HS-5 (cell line): ENCODE measurements around the gene ZNF93.
A peak's percentile ranks its signal among the peaks of the same experiment; 100 is the strongest.
"Not testable (repeated sequence)": the region's sequence is repeated elsewhere in the genome, so short reads cannot be mapped to it uniquely, and the experiment has no call there.

Experiments used
- DNase-seq: peaks from one replicate; pipeline ENCODE4 v3.0.0-alpha.2; 2012; ENCODE audit warnings: low read depth

ZNF93 gene

GRCh38 chr19:19900729-19901444, at the start of gene ZNF93:
Gene ZNF93 (plus strand): TSS chr19:19900946. CDS start chr19:19901089, 143 bp downstream.
- peak; percentile 93 for DNase-seq

DNA sequence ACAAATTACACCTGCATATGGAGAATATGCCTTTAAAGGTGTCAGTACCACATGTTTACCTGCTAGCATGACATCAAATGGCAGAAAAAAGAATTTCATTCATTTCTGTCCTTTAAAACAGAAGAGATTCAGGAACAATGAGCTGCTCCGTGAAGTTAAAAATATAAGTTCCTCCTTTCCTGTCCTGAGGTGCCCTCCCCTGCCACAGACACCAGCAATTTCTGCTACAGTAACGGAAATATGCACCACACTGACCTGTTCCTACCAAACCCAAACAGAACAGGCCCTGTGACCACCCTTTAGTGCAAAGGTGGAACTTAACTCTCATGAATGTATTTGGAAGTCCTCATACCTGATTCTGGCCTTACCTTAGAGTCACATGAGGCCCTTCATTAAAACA, 49.0 kb upstream of the ZNF93 start:
- not testable (repeated sequence) for DNase-seq

DNA sequence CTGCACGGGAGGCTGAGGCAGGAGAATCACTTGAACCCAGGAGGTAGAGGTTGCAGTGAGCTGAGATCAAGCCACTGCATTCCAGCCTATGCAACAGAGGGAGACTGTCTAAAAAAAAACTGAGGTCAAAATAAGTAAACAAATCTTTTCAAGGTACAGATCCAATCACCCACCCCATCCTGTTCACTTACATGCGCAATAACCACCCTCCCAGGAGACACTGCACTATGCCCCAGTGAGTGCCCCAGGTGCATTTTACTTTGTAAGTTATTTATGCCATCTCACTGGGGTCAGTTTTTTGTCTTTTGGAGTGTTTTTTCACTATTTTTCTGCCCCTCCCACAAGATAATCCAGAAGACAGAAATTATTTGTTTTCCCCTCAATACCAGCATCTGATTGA, 42.0 kb upstream of the ZNF93 start:
- DNase-seq, result no peak

GRCh38 chr19:19860756-19861390, 39.9 kb upstream of the ZNF93 start:
- no peak for DNase-seq

DNA sequence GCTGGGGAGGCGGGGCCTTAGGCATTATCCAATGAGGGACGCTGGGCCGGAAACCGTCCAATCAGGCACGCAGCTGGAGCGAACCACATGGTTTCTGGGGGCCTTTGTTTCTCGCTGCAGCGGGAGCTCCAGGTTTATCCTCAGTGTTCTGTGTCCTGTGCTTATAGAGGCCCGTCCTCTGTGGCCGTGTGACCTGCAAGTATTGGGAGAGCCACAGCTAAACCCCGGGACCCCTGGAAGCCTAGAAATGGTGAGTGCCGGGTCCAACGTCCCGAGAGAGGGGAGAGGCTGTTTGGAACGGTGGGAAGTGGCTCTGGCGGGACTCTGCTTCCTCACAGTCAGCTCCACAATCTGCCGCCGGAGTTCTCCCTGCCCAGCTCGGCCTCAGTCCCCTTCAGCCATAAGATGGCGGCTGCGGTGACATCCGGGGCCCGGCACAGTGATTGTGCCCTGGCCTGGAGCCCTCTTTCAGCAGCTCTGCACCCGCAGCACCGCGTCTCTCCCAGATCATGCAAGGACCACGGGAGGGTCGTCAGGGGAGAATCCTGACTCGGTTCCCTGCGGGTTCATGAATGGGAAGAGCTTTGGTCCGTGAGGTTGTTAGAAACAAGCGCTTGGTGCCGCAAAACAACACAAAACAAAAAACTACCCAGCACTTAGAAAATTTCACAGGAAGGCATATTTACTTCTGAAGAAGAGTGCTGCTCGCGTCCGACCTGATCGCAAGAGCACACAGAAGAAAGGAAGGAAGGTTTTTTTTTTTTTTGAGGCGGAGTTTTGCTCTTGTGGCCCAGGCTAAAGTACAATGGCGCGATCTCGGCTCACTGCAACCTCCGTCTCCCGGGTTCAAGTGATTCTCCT, 34.8 kb upstream of the ZNF93 start, which contains the start of gene ZNF253:
TSS of gene ZNF253 (plus strand) at position 133 of the 861 bp plus-strand sequence. CDS start at position 248, 115 bp downstream.
- peak; percentile 84 for DNase-seq

- DNase-seq, result no peak
Measured at GRCh38 chr19:19866611-19867248, 34.0 kb upstream of the ZNF93 start.

GRCh38 chr19:19870086-19870485, 30.7 kb upstream of the ZNF93 start:
- not testable (repeated sequence) for DNase-seq

- no peak for DNase-seq
Measured at GRCh38 chr19:19871932-19872331, 28.8 kb upstream of the ZNF93 start.

- DNase-seq, result no peak
Measured at GRCh38 chr19:19873381-19873780, 27.4 kb upstream of the ZNF93 start.

DNA sequence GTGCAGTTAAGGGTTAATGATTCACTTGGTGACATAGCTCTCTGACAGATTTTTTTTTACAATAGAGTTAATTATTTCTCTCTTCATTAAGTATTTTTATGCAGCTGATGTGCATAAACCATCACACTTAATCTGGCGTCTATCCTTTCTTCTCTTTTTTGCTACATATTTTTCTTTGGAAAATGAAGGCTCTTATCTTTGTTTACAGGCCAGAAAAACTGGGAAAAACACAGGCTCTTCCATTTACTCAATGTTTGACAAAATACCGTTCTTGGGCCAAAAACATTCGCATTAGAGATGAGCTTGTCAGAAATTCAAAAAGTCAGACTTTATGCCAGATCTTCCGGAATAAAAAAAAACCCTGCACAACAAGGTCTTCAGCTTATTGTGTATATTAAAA, 23.0 kb upstream of the ZNF93 start:
- DNase-seq, result no peak

DNA sequence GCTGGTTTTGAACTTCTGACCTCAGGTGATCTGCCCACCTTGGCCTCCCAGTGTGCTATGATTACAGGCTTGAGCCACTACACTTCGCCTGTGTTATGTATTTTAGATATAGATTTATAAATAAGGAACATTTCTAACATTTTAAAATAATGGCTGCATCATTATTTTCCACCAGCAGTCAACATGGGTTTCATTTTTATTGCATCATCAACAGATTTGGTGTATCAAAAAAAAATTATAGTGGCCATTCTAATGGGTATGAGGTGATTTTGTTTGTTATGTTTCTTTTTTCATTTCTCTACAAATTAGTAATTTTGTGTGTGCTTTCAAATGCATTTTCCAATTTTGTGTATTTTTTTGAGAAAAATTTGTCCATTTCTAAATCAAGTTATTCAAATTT, 16.2 kb upstream of the ZNF93 start:
- no peak for DNase-seq

DNA sequence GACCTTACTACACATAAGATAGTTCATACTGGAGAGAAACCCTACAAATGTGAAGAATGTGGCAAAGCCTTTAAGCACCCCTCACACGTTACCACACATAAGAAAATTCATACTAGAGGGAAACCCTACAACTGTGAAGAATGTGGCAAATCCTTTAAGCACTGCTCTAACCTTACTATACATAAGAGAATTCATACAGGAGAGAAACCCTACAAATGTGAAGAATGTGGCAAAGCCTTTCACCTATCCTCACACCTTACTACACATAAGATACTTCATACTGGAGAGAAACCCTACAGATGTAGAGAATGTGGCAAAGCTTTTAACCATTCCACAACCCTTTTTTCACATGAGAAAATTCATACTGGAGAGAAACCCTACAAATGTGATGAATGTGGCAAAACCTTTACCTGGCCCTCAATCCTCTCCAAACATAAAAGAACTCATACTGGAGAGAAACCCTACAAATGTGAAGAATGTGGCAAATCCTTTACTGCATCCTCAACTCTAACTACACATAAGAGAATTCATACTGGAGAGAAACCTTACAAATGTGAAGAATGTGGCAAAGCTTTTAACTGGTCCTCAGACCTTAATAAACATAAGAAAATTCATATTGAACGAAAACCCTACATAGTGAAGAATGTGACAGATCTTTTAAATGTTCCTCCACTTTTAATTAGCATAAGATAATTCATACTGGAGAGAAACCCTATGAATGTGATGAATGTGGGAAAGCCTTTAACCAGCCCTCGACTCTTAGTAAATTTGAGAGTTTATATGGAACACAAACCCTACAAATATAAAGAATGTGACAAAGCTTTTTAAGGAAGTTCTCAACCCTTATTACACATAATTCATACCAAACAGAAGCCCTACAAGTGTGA, 8.4 kb upstream of the ZNF93 start:
- not testable (repeated sequence) for DNase-seq

GRCh38 chr19:19900139-19900728, 512 bp upstream of the ZNF93 start:
- peak; percentile 37 for DNase-seq

- DNase-seq, result not testable (repeated sequence)
Measured at GRCh38 chr19:19907551-19907950, 6.8 kb downstream of the ZNF93 start.

GRCh38 chr19:19909654-19910053, 8.9 kb downstream of the ZNF93 start:
- no peak for DNase-seq

DNA sequence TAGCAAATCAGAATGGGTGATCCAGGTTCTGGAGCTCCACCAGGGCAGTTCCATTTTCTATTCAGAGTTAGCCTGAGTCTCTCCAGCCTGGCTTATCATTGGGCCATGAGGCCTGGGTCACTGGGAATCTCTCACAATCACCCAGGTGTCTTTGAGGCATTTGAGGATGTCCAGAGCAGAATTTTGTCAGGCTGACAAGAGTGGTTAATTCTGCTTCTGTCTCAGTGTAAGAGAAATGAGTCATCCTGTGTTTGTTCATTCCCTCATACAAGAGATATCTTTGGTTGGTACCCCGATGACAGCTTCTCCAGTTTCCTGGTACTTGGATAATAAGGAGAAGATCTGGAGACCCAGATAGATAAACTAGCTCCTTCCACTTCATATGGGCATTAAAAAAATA, 10.4 kb downstream of the ZNF93 start:
- DNase-seq, result no peak

- no peak for DNase-seq
Measured at GRCh38 chr19:19914596-19914995, 13.8 kb downstream of the ZNF93 start.

DNA sequence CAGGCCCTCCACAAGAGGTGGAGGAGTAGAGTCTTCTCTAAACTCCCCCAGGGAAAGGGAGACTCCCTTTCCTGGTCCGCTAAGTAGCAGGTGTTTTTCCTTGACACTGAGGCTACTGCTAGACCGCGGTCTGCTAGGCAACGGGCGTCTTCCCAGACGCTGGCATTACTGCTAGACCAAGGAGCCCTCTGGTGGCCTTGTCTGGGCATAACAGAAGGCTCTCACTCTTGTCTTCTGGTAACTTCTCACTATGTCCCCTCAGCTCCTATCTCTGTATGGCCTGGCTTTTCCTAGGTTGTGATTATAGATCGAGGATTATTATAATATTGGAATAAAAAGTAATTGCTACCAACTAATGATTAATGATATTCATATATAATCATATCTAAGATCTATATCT, 29.7 kb downstream of the ZNF93 start:
- DNase-seq, result not testable (repeated sequence)

GRCh38 chr19:19933432-19934314, 32.9 kb downstream of the ZNF93 start:
- not testable (repeated sequence) for DNase-seq

GRCh38 chr19:19937403-19937802, 36.7 kb downstream of the ZNF93 start:
- DNase-seq, result no peak
